ENCODE data around the gene C14orf132. TPM values are rescaled to one million over a fixed set of nuclear protein-coding genes. Genes with fewer than 3 reads are reported as not detected.
A peak's percentile ranks its signal among the peaks of the same experiment; 100 is the strongest.

C14orf132 gene
- total and polyA plus RNA-seq, 9 donors: 13.6 to 26.6 (median 18.5) TPM

DNA sequence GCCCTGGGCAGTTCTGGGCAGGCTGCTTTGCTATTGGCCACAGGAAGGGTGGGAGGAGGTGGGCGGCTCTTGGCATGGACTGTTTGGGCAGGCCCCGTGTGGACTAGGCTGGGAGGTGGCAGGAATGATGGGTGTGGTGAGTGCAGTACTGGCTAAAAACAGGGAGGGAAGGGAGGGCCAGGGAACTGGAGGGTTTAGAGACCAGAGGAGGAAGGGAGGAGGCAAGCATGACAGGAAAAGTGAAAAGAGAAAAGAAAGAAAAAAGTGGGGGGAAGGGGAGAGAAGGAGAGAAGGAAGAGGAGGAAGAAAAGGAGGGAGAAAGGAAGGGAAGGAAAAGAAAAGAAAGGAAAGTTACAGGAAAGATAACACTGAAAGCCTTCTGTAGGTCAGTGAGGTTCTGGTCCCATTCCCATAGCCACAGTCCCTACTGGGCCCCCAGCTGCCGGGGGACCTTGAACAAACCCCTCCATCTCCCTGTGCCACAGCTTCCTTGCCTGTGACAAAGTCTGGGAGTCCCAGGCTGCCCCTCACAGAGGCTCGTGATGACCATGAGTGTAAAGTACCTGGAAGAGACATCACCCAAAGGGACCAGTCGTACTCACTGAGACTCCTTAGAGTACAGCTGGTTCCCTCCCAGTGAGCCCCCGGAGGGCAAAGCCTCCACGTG, 1.1 kb upstream of the C14orf132 start:
- Histone ChIP-seq H3K27me3 (ENCODE audit: control insufficient read depth, insufficient read depth, low read length) (peaks cover 25% of the 10 kb centered on the region), H3K9me3 (replicated peaks; ENCODE audit: control insufficient read depth, low read depth, low read length) (no peaks in the 10 kb centered on the region), H3K27ac (ENCODE audit: low read length) (no peak overlapping the region), H3K4me3 (ENCODE audit: low read length) (no peak overlapping the region), H3K4me1 (ENCODE audit: control insufficient read depth, insufficient read depth, low read length) (peaks cover 19% of the 10 kb centered on the region), H3K36me3 (ENCODE audit: control insufficient read depth, insufficient read depth, low read length) (no peaks in the 10 kb centered on the region)
- no peak for DNase-seq
- 27% methylated on average over 6 of the region's 7 CpGs for WGBS (ENCODE audit: insufficient coverage)

DNA sequence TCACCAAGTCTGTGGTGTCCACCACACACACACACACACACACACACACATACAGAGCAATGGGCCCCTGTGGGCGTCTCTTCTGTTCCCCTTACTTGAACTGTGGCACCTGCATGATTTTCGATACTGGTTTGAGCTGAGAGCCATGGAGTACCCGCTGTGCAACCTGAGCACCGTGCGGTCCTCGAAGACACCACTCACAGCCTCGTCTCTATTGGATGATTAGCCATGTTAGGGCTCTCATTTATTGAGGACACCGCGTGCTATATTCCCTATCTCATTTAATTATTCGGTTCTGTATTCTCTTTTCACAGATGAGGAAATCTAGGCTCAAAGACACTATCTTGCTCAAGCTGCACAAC, 623 bp upstream of the C14orf132 start:
- peak overlapping the region; percentile 63 for H3K4me3 ChIP-seq (ENCODE audit: low read length)
- no peak overlapping the region for H3K27ac ChIP-seq (ENCODE audit: low read length)
- peaks cover 19% of the 10 kb centered on the region for H3K4me1 ChIP-seq (ENCODE audit: control insufficient read depth, insufficient read depth, low read length)
- H3K27me3 ChIP-seq (ENCODE audit: control insufficient read depth, insufficient read depth, low read length): peaks cover 25% of the 10 kb centered on the region
- 20% methylated on average over 10 of the region's 10 CpGs for WGBS (ENCODE audit: insufficient coverage)
- no peak for DNase-seq
- H3K9me3 ChIP-seq (replicated peaks; ENCODE audit: control insufficient read depth, low read depth, low read length): no peaks in the 10 kb centered on the region
- no peaks in the 10 kb centered on the region for H3K36me3 ChIP-seq (ENCODE audit: control insufficient read depth, insufficient read depth, low read length)

DNA sequence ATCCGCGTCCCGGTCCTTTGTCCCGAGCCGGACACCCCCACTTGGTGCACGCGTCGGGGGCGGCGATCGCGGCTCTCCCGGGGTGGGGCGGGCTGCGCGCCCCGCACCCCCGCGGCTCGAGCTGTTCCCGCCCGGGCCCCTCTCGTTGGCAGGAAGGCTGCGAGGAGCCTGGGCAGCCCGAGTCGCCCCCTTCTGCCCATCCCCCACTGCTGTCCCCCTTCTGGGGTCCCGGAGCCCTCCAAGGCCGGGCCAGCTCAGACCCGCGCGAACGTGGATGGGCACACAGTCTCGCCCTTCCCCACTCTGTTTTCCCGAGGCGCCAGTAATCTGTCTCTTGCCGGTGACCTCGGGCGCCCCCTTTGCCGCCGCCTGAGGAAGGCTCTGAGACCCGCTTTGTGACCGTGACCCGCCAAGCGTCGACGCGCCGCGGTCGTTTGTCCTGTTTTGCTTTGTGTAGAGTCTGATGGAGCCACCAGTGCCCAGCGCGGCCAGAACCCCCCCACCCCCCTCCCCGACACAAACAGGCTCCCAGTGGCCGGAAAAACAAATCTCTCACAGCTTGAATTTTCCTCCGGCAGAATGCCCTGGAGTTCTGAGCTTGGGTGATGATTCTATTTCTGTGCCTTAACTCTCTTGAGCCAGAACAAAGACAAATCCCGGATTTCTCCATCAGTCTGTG, 610 bp downstream of the C14orf132 start:
- under 1% methylated on average over 44 of the region's 56 CpGs for WGBS (ENCODE audit: insufficient coverage)
- Histone ChIP-seq H3K27ac (ENCODE audit: low read length) (no peak overlapping the region), H3K4me1 (ENCODE audit: control insufficient read depth, insufficient read depth, low read length) (peaks cover 19% of the 10 kb centered on the region), H3K36me3 (ENCODE audit: control insufficient read depth, insufficient read depth, low read length) (peaks cover 3% of the 10 kb centered on the region), H3K27me3 (ENCODE audit: control insufficient read depth, insufficient read depth, low read length) (peaks cover 25% of the 10 kb centered on the region), H3K9me3 (replicated peaks; ENCODE audit: control insufficient read depth, low read depth, low read length) (no peaks in the 10 kb centered on the region), H3K4me3 (ENCODE audit: low read length) (peak overlapping the region; percentile 63)
- peak; percentile 31 for DNase-seq

DNA sequence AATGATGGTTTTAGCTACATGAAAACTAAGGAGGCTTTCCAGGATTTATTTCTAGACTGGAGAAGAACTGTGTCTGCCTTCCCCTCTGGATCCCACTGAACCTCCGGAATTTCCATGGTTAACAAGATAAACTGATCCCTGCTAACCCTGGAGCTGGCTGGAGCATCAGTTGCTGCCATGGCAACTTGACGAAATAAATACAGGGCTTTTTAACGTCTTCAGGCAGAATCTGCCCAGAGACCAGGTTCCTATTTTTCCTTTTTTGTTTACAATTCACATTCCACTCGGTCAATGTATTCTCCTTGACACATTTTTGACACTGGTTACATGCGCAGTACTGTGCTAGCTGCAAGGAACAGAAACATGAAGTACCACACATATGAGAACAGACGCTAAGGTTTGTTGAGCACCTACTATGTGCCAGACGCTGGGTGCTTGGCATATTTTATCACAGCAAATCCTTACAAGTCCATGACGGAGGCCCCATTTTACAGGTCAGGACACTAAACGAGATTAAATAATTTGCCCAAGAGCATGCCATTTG, 1.7 kb downstream of the C14orf132 start:
- H3K27me3 ChIP-seq (ENCODE audit: control insufficient read depth, insufficient read depth, low read length): peaks cover 25% of the 10 kb centered on the region
- peaks cover 19% of the 10 kb centered on the region for H3K4me1 ChIP-seq (ENCODE audit: control insufficient read depth, insufficient read depth, low read length)
- H3K9me3 ChIP-seq (replicated peaks; ENCODE audit: control insufficient read depth, low read depth, low read length): no peaks in the 10 kb centered on the region
- DNase-seq: no peak
- peaks cover 3% of the 10 kb centered on the region for H3K36me3 ChIP-seq (ENCODE audit: control insufficient read depth, insufficient read depth, low read length)
- WGBS (ENCODE audit: insufficient coverage): 71% methylated on average over 9 of the region's 9 CpGs
- H3K27ac ChIP-seq (ENCODE audit: low read length): no peak overlapping the region
- no peak overlapping the region for H3K4me3 ChIP-seq (ENCODE audit: low read length)

DNA sequence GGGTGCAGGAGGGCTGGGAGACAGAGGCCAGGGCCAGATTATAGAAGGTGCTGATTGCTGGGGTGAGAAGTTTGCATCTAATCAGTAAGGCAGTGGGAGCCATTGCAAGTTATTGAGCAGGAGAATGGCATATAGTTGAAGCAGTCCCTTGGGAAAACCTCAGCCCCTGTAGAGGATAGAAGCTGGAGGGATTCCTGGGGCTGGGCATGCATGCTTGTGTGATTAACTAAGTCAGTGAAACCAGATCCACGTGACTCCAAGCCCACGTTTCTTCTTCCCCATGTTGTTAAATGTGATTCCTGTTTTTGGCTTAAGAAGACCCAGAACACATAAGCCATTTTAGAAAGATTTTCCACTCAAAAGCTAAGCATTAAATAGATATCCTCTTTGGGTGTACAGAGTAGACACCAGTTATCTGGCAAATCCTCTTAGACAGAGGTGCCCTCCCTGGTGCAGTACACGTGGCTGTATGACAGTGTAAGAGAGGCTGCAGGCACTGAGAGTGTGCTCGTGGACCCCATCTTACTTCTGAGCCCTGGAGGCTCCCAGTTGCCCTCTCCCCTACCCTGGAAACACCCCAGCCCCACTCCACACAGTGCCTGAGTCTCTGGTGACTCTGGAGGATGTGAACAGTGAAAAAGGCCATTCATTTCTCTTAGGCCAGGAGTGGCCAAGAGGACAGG, 3.2 kb downstream of the C14orf132 start:
- WGBS (ENCODE audit: insufficient coverage): no CpG with 5 or more reads among the region's 4 CpGs
- DNase-seq: no peak
- Histone ChIP-seq H3K36me3 (ENCODE audit: control insufficient read depth, insufficient read depth, low read length) (peaks cover 3% of the 10 kb centered on the region), H3K27me3 (ENCODE audit: control insufficient read depth, insufficient read depth, low read length) (peaks cover 25% of the 10 kb centered on the region), H3K27ac (ENCODE audit: low read length) (no peak overlapping the region), H3K9me3 (replicated peaks; ENCODE audit: control insufficient read depth, low read depth, low read length) (no peaks in the 10 kb centered on the region), H3K4me1 (ENCODE audit: control insufficient read depth, insufficient read depth, low read length) (peaks cover 19% of the 10 kb centered on the region), H3K4me3 (ENCODE audit: low read length) (no peak overlapping the region)

DNA sequence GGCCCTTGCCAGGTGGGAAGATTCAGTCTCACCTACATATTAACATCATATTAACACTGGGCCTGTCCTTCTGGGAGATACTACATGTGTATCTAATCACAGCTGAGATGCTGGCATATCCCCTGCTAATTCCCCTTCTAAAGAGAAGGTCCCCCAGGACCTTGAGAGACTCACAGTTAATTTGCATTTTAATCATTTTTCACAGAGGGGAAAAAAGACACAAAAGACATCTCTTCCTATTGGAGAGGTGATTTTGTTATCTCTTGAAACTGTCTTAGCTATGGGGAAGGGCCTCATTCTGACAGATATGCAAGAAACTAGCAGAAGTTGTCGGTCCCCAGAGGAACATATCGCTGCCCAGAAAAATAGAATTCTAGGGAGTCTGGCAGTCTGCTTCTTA, 7.5 kb downstream of the C14orf132 start:
- Histone ChIP-seq H3K27me3 (ENCODE audit: control insufficient read depth, insufficient read depth, low read length) (peaks cover 2% of the 10 kb centered on the region), H3K4me1 (ENCODE audit: control insufficient read depth, insufficient read depth, low read length) (peaks cover 9% of the 10 kb centered on the region), H3K27ac (ENCODE audit: low read length) (no peak overlapping the region), H3K9me3 (replicated peaks; ENCODE audit: control insufficient read depth, low read depth, low read length) (no peaks in the 10 kb centered on the region), H3K36me3 (ENCODE audit: control insufficient read depth, insufficient read depth, low read length) (peaks cover 3% of the 10 kb centered on the region), H3K4me3 (ENCODE audit: low read length) (no peak overlapping the region)
- DNase-seq: no peak
- 63% methylated on average over 2 of the region's 2 CpGs for WGBS (ENCODE audit: insufficient coverage)

DNA sequence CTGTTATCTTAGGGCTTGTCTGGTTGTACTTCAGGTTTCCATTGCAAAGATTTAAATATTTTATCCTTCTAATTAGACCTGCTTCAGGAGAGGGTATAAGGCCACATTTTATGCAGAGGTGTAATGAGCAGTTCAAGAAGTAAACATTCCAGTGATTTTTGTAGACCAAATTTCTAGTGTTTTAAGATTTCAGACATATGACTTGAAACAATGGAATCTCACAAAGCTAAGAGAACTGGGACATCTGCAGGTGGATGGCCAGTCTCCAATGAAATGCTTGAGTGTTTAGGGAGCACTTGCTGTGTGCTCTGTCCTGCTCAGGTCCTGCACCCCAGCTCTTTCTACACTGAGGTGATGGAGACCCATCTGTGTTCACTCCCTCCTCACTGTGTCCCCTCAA, 7.9 kb downstream of the C14orf132 start:
- no peak for DNase-seq
- Histone ChIP-seq H3K36me3 (ENCODE audit: control insufficient read depth, insufficient read depth, low read length) (peaks cover 3% of the 10 kb centered on the region), H3K27ac (ENCODE audit: low read length) (no peak overlapping the region)

DNA sequence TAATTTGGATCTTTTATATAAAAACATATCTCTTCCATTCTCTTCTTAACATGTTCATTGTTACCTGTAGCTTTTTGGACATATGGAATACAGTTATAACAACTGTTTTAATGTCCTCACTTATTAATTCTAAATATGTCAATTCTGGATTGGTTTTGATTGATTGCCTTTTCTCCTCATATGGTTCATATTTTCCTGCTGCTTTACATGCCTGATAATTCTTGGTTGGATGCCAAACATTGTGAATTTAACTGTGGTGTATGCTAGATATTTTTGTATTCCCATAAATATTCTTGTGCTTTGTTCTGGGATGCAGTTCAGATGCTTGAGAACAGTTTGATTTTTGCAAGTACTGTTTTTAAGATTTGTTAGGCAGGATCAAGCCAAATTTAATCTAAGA, 10.8 kb downstream of the C14orf132 start:
- Histone ChIP-seq H3K9me3 (replicated peaks; ENCODE audit: control insufficient read depth, low read depth, low read length) (no peaks in the 10 kb centered on the region), H3K27me3 (ENCODE audit: control insufficient read depth, insufficient read depth, low read length) (peaks cover 2% of the 10 kb centered on the region), H3K27ac (ENCODE audit: low read length) (no peak overlapping the region), H3K4me3 (ENCODE audit: low read length) (no peak overlapping the region), H3K4me1 (ENCODE audit: control insufficient read depth, insufficient read depth, low read length) (peaks cover 26% of the 10 kb centered on the region), H3K36me3 (ENCODE audit: control insufficient read depth, insufficient read depth, low read length) (peaks cover 2% of the 10 kb centered on the region)
- DNase-seq: peak; percentile 32

More for the DNA sequence above, 7.9 kb downstream of the C14orf132 start:
- Histone ChIP-seq H3K4me1 (ENCODE audit: control insufficient read depth, insufficient read depth, low read length) (peaks cover 9% of the 10 kb centered on the region), H3K9me3 (replicated peaks; ENCODE audit: control insufficient read depth, low read depth, low read length) (no peaks in the 10 kb centered on the region), H3K4me3 (ENCODE audit: low read length) (no peak overlapping the region), H3K27me3 (ENCODE audit: control insufficient read depth, insufficient read depth, low read length) (peaks cover 2% of the 10 kb centered on the region)

DNA sequence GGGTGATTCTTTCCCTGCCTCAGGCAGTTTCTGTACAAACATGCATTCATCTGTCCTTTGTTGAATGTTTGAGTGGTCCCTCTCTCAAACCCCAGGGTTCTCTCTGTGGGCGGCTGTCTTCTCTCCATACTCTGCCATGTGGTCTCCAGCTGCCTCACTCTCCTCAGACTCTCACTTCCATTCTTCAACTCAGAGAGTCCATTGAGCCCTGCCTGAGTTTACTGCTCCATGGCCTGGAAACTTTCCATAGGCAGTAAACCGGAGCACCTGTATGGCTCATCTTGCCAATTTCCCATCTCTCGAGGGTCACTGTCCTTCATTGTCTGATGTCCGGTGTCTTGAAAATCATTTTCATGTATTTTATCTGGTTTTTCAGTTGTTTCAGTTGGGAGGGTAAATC, 11.3 kb downstream of the C14orf132 start:
- WGBS (ENCODE audit: insufficient coverage): 60% methylated on average over 1 of the region's 4 CpGs
- Histone ChIP-seq H3K27ac (ENCODE audit: low read length) (no peak overlapping the region), H3K9me3 (replicated peaks; ENCODE audit: control insufficient read depth, low read depth, low read length) (no peaks in the 10 kb centered on the region), H3K27me3 (ENCODE audit: control insufficient read depth, insufficient read depth, low read length) (peaks cover 2% of the 10 kb centered on the region), H3K4me3 (ENCODE audit: low read length) (no peak overlapping the region), H3K36me3 (ENCODE audit: control insufficient read depth, insufficient read depth, low read length) (peaks cover 2% of the 10 kb centered on the region), H3K4me1 (ENCODE audit: control insufficient read depth, insufficient read depth, low read length) (peaks cover 30% of the 10 kb centered on the region)
- no peak for DNase-seq

DNA sequence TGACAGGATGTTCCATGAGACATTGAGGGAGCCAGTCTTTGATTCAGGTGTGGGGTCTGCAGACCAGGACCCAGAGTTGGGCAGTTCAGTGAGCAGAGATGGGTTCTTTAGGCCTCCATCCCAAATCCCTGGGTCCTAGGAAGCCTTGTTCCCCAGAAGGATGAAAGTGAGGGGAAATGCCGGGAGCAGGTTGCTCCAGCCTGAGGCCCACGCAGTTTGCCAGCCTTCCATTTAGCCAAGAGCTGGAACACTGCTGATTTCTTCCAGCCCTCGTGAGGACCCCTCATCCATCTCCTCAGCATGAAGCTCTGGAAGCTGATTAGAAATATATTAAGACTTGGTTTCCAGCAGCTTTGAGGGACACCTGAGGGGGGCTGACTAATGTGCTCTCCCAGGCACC, 12.1 kb downstream of the C14orf132 start:
- DNase-seq: no peak
- Histone ChIP-seq H3K4me1 (ENCODE audit: control insufficient read depth, insufficient read depth, low read length) (peaks cover 38% of the 10 kb centered on the region), H3K36me3 (ENCODE audit: control insufficient read depth, insufficient read depth, low read length) (peaks cover 2% of the 10 kb centered on the region), H3K9me3 (replicated peaks; ENCODE audit: control insufficient read depth, low read depth, low read length) (no peaks in the 10 kb centered on the region), H3K27me3 (ENCODE audit: control insufficient read depth, insufficient read depth, low read length) (peaks cover 2% of the 10 kb centered on the region), H3K4me3 (ENCODE audit: low read length) (no peak overlapping the region), H3K27ac (ENCODE audit: low read length) (no peak overlapping the region)
- WGBS (ENCODE audit: insufficient coverage): 40% methylated on average over 1 of the region's 3 CpGs

All from muscle of leg (tissue), 11 donors.